SK-N-MC (cell line): ENCODE results near the gene FBXW11.

ENCODE experiments used
- EZH2 ChIP-seq: fragments of 200-600 bp; sonication (generic); IDR thresholded peaks from one replicate; pipeline ENCODE4 v1.6.1; 2017; ENCODE audit warnings: antibody characterized with exemption
- POLR2AphosphoS5 ChIP-seq: IDR thresholded peaks from 2 replicates; pipeline ENCODE4 v1.6.1; 2012; ENCODE audit warnings: mild to moderate bottlenecking, low read depth, low read length, borderline replicate concordance

GRCh38 chr5:171823269-171823668 lies 183.2 kb downstream of the FBXW11 start:
- TF ChIP-seq POLR2AphosphoS5 (no peak), EZH2 (no peak)
